Natural killer cell treated with Interleukin-12 subunit alpha and Interleukin-12 subunit beta and Interleukin-15 and Interleukin-18, amount 100 ng/mL, for 72 hours (primary cell): Measurements from ENCODE around the gene LRRTM1. TPM values are rescaled to one million over a fixed set of nuclear protein-coding genes. Genes with fewer than 3 reads are reported as not detected.

Experiments
- ATAC-seq, 2 donors: fragments of 150-1000 bp; cut with Tn5 transposase in 1 of 2; sonication (Bioruptor Pico), chemical (Tn5 transposase) in 1 of 2; 2 replicates each; pipeline ENCODE4 v1.10.0; 2021
- DNase-seq: peaks from one replicate; pipeline ENCODE4 v3.0.0; 2022; ENCODE audit warnings: low spot score
- H3K27ac Mint-ChIP-seq, 2 donors: 1 replicate in 1 of 2; 2 replicates in 1 of 2; pipeline ENCODE4 v1.8.0; 2022; ENCODE audit warnings: mixed read lengths in 2 of 2, mild to moderate bottlenecking in 1 of 2, moderate library complexity in 1 of 2
- H3K27me3 Mint-ChIP-seq, 2 donors: 1 replicate in 1 of 2; 2 replicates in 1 of 2; pipeline ENCODE4 v1.8.0; 2022; ENCODE audit warnings: mixed read lengths in 2 of 2
- H3K36me3 Mint-ChIP-seq: one replicate; pipeline ENCODE4 v1.8.0; 2022; ENCODE audit warnings: mixed read lengths
- H3K4me1 Mint-ChIP-seq, 2 donors: 1 replicate in 1 of 2; 2 replicates in 1 of 2; pipeline ENCODE4 v1.8.0; 2022; ENCODE audit warnings: low read depth in 2 of 2, mixed read lengths in 2 of 2, mild to moderate bottlenecking in 1 of 2
- H3K4me3 Mint-ChIP-seq: one replicate; pipeline ENCODE4 v1.8.0; 2022; ENCODE audit warnings: mixed read lengths
- H3K9me3 Mint-ChIP-seq: 2 replicates; pipeline ENCODE4 v1.8.0; 2022; ENCODE audit warnings: mixed read lengths
- total RNA-seq, 2 donors: library from RNA; stranded (reverse); gene quantifications; one replicate each; pipeline ENCODE4 v1.2.3, GENCODE V29; 2022

The LRRTM1 gene
- total RNA-seq, 2 donors from 2014 or later: not detected

DNA sequence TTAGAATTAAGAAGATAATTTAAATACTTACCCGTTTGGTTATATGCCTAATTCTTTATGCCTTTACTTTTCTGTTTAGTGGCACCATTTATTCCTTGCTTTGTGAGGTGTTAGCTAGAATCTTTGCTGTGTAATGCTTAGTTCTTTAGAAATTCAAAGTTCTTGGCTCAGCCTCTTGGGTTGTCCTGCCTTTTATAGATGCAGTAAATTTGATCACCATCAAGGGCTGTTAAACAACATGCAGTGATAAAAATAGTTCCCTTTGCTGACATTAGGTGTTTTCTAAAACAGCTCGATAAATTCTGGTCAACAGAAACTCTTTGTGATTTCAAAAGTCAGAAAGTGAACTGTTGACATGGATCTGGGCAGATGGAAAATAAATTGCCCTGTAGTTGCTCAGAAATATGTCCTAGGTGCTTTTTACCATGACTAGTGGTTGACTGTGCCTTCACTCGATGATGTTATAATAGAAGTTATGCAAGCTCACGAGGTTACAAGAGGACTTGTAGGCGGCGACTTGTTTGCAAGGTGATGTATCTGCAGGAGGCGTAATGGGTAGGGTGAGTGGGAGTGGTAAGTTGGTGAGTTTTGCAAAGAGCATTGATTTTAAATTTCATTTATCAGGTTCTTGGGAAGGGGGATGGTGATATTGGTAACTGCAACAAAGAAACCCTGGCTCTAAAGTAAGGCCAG lies 52.1 kb downstream of the LRRTM1 start:
- peaks cover 15% of the 10 kb centered on the region for H3K9me3 Mint-ChIP-seq
- no peaks in the 10 kb centered on the region for H3K4me1 Mint-ChIP-seq
- no peak overlapping the region for H3K4me3 Mint-ChIP-seq
- no peaks in the 10 kb centered on the region for H3K27me3 Mint-ChIP-seq
- no peak overlapping the region for H3K27ac Mint-ChIP-seq
- ATAC-seq (no peak), DNase-seq (no peak)
- H3K36me3 Mint-ChIP-seq: no peaks in the 10 kb centered on the region
